WTC11 (cell line): ENCODE measurements around the gene DCLK1. TPM values are rescaled to one million over a fixed set of nuclear protein-coding genes. Genes with fewer than 3 reads are reported as not detected.

Experiments used
- ATAC-seq: fragments of 200-7000 bp; cut with Tn5 transposase; 2 replicates; pipeline ENCODE4 v1.10.0; 2021; ENCODE audit warnings: mild to moderate bottlenecking, moderate library complexity
- CTCF ChIA-PET: fragments of 300-600 bp; sonication (Branson Sonifier 250); formaldehyde crosslinking; loops from one replicate; lab custom pipeline; 2021; ENCODE audit warnings: antibody characterized with exemption; lab: Charles Lee
- POLR2A ChIA-PET: fragments of 350-600 bp; sonication (Branson Sonifier 250); formaldehyde crosslinking; loops from one replicate; lab custom pipeline; 2021; ENCODE audit warnings: antibody characterized with exemption; lab: Charles Lee
- DNase-seq: peaks from one replicate; pipeline ENCODE4 v3.0.0; 2021; ENCODE audit warnings: low spot score
- H3K27ac Mint-ChIP-seq: 2 replicates; pipeline ENCODE4 v1.8.0; 2021; ENCODE audit warnings: mixed read lengths
- H3K27me3 Mint-ChIP-seq: 2 replicates; pipeline ENCODE4 v1.8.0; 2021; ENCODE audit warnings: low read depth, mild to moderate bottlenecking, moderate library complexity, mixed read lengths
- H3K36me3 Mint-ChIP-seq: 2 replicates; pipeline ENCODE4 v1.8.0; 2021; ENCODE audit warnings: mixed read lengths
- H3K4me1 Mint-ChIP-seq: 2 replicates; pipeline ENCODE4 v1.8.0; 2022; ENCODE audit warnings: mixed read lengths
- H3K4me3 Mint-ChIP-seq: 2 replicates; pipeline ENCODE4 v1.8.0; 2021; ENCODE audit warnings: mild to moderate bottlenecking, moderate library complexity, mixed read lengths
- H3K9me3 Mint-ChIP-seq: 2 replicates; pipeline ENCODE4 v1.8.0; 2021; ENCODE audit warnings: mixed read lengths
- CBFB ChIP-seq: sonication (generic); formaldehyde crosslinking; IDR thresholded peaks from 2 replicates; pipeline ENCODE4 v1.8.1; 2022; ENCODE audit warnings: mild to moderate bottlenecking, low read depth, missing genetic modification reagents
- CREM ChIP-seq: sonication (generic); formaldehyde crosslinking; IDR thresholded peaks from 2 replicates; pipeline ENCODE4 v1.8.1; 2022; ENCODE audit warnings: mild to moderate bottlenecking, missing genetic modification reagents, moderate library complexity
- ELF4 ChIP-seq: sonication (generic); formaldehyde crosslinking; IDR thresholded peaks from 2 replicates; pipeline ENCODE4 v1.8.1; 2022; ENCODE audit warnings: low read depth, mild to moderate bottlenecking, moderate library complexity, missing genetic modification reagents
- GABPB1 ChIP-seq: sonication (generic); formaldehyde crosslinking; IDR thresholded peaks from 2 replicates; pipeline ENCODE4 v1.8.1; 2023; ENCODE audit warnings: mild to moderate bottlenecking, missing genetic modification reagents
- JUN ChIP-seq: sonication (generic); formaldehyde crosslinking; IDR thresholded peaks from 2 replicates; pipeline ENCODE4 v1.8.0; 2023; ENCODE audit warnings: mild to moderate bottlenecking, missing genetic modification reagents
- KAT7 ChIP-seq: sonication (generic); formaldehyde crosslinking; IDR thresholded peaks from 2 replicates; pipeline ENCODE4 v1.8.1; 2023; ENCODE audit warnings: missing genetic modification reagents, mild to moderate bottlenecking, borderline replicate concordance
- NFATC4 ChIP-seq: fragments of 250-450 bp; sonication (Bioruptor Pico); IDR thresholded peaks from 2 replicates; pipeline ENCODE4 v1.9.0; 2021; ENCODE audit warnings: mild to moderate bottlenecking
- NFYB ChIP-seq: sonication (generic); formaldehyde crosslinking; conservative IDR thresholded peaks from 2 replicates; pipeline ENCODE4 v1.8.0; 2022; ENCODE audit warnings: low read depth, missing genetic modification reagents
- RELA ChIP-seq: sonication (generic); formaldehyde crosslinking; IDR thresholded peaks from 2 replicates; pipeline ENCODE4 v1.8.1; 2022; ENCODE audit warnings: missing genetic modification reagents, mild to moderate bottlenecking, borderline replicate concordance
- RORB ChIP-seq: fragments of 250-450 bp; sonication (Bioruptor Pico); IDR thresholded peaks from 2 replicates; pipeline ENCODE4 v1.9.0; 2021; ENCODE audit warnings: mild to moderate bottlenecking
- SMAD4 ChIP-seq: sonication (generic); formaldehyde crosslinking; IDR thresholded peaks from 2 replicates; pipeline ENCODE4 v1.8.0; 2022; ENCODE audit warnings: mild to moderate bottlenecking, missing genetic modification reagents
- SOX15 ChIP-seq: fragments of 250-450 bp; sonication (Bioruptor Pico); IDR thresholded peaks from 2 replicates; pipeline ENCODE4 v1.9.0; 2021; ENCODE audit warnings: mild to moderate bottlenecking
- ZBTB21 ChIP-seq: sonication (generic); formaldehyde crosslinking; IDR thresholded peaks from 2 replicates; pipeline ENCODE4 v1.8.1; 2023; ENCODE audit warnings: mild to moderate bottlenecking, missing genetic modification reagents, borderline replicate concordance
- ZNF219 ChIP-seq: sonication (generic); formaldehyde crosslinking; IDR thresholded peaks from 2 replicates; pipeline ENCODE4 v1.8.0; 2023; ENCODE audit warnings: missing genetic modification reagents, mild to moderate bottlenecking, borderline replicate concordance
- total RNA-seq: library from RNA; stranded (reverse); gene quantifications from 3 replicates; pipeline ENCODE4 v1.2.3, GENCODE V29; 2021
- TF ChIP-seq, protein P1 (sequence below): sonication (generic); formaldehyde crosslinking; IDR thresholded peaks from 2 replicates; pipeline ENCODE4 v1.8.1; 2023; ENCODE audit warnings: mild to moderate bottlenecking, moderate library complexity, missing genetic modification reagents
- TF ChIP-seq, protein P2 (sequence below): sonication (generic); formaldehyde crosslinking; IDR thresholded peaks from 2 replicates; pipeline ENCODE4 v1.8.0; 2023; ENCODE audit warnings: missing genetic modification reagents
- TF ChIP-seq, protein P3 (sequence below): sonication (generic); formaldehyde crosslinking; IDR thresholded peaks from 2 replicates; pipeline ENCODE4 v1.8.1; 2023; ENCODE audit warnings: mild to moderate bottlenecking, missing genetic modification reagents
- TF ChIP-seq, protein P4 (sequence below): sonication (generic); formaldehyde crosslinking; conservative IDR thresholded peaks from 2 replicates; pipeline ENCODE4 v1.8.1; 2023; ENCODE audit warnings: mild to moderate bottlenecking, low read depth, missing genetic modification reagents, moderate library complexity

DCLK1 gene
- total RNA-seq, 1 experiment from 2014 or later = 18.5 TPM

DNA sequence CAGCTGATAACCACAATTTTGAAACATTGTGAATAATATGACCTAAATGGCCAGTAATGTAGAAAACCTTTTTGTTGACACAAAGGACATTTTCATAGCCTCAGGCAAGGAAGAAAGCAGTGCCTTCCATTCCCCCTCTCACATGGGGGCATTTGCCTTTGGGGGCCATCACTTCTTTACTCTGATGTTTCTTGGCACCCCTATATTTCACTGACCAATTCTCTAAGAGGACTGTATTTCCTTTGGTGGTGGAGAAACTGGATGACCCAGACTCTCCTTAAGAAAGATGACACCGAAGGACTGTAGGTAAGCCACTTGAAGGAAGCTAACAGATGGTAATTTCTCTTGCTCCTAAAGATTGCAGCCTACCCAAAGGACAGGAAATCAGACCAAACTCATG is 254.6 kb downstream of the DCLK1 start (continued):
- TF ChIP-seq SMAD4 (CRISPR knock-in tag) (no peak), RORB (CRISPR knock-in tag) (no peak), GABPB1 (no peak), JUN (CRISPR knock-in tag) (no peak), CREM (no peak), ELF4 (CRISPR knock-in tag) (no peak)

DNA sequence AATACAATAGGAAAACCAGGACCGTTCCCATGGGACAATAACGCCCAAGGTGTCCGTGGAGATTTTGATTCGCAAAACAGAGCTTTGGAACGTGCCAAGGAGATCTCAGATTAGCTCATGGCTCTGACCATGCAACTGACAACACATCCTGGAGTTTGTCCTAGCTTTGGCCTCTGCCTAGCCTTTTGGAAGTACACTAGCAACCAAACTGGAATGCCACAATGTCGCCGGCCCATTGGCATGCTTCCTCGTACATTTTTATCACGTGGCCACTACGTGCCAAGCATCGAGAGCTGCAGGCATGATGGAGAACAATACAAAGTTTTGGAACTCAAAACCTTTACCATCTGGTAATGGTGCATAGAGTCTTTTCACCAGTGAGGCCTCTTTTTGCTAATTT is 256.5 kb downstream of the DCLK1 start:
- ATAC-seq (no peak), DNase-seq (no peak)
- Mint-ChIP-seq H3K4me1 (peaks cover 5% of the 10 kb centered on the region), H3K36me3 (no peaks in the 10 kb centered on the region), H3K27ac (no peak overlapping the region), H3K4me3 (no peak overlapping the region), H3K27me3 (no peaks in the 10 kb centered on the region), H3K9me3 (0 out of 2 replicates have a peak, but pooled peaks cover 3% of the 10 kb centered on the region)
- ChIA-PET POLR2A (interaction anchor here (0.5 kb wide), 1 partner anchor 489 kb away, joined by 3 read pairs; no protein-coding TSS in a partner anchor), CTCF (no interaction called here)
- no peak for TF ChIP-seq NFATC4 (CRISPR knock-in tag)
- TF ChIP-seq SOX15 (CRISPR knock-in tag) = no peak
- no peak for TF ChIP-seq KAT7 (CRISPR knock-in tag)

DNA sequence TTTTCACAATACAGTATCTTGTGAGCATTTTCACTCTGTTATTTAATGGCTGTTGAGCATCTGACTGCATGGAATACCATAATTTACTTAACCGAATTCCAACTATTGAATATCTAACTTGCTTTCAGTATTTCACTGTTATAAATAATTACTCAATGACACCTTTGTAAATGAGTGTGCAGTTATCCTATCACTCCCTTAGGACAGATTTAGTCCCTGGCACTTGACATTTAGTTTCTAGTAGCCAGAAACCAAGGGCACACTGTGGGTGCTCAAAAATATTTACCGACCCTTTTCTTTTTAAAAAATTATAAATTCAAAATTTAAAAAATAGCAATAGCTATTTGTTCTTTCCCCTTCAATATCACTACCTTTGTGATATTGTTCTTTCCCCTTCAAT is 258.8 kb downstream of the DCLK1 start:
- DNase-seq (no peak), ATAC-seq (no peak)
- Mint-ChIP-seq H3K9me3 (0 out of 2 replicates have a peak, but pooled peaks cover 3% of the 10 kb centered on the region), H3K27ac (no peak overlapping the region), H3K36me3 (no peaks in the 10 kb centered on the region), H3K27me3 (no peaks in the 10 kb centered on the region), H3K4me3 (no peak overlapping the region), H3K4me1 (peaks cover 5% of the 10 kb centered on the region)
- ChIA-PET CTCF (no interaction called here), POLR2A (no interaction called here)
- no peak for TF ChIP-seq RELA
- TF ChIP-seq, protein P1, sequence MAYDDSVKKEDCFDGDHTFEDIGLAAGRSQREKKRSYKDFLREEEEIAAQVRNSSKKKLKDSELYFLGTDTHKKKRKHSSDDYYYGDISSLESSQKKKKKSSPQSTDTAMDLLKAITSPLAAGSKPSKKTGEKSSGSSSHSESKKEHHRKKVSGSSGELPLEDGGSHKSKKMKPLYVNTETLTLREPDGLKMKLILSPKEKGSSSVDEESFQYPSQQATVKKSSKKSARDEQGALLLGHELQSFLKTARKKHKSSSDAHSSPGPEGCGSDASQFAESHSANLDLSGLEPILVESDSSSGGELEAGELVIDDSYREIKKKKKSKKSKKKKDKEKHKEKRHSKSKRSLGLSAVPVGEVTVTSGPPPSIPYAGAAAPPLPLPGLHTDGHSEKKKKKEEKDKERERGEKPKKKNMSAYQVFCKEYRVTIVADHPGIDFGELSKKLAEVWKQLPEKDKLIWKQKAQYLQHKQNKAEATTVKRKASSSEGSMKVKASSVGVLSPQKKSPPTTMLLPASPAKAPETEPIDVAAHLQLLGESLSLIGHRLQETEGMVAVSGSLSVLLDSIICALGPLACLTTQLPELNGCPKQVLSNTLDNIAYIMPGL (CRISPR knock-in tag) = no peak
- TF ChIP-seq, protein P2, sequence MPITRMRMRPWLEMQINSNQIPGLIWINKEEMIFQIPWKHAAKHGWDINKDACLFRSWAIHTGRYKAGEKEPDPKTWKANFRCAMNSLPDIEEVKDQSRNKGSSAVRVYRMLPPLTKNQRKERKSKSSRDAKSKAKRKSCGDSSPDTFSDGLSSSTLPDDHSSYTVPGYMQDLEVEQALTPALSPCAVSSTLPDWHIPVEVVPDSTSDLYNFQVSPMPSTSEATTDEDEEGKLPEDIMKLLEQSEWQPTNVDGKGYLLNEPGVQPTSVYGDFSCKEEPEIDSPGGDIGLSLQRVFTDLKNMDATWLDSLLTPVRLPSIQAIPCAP (CRISPR knock-in tag) = no peak
- TF ChIP-seq NFYB = no peak
- TF ChIP-seq ZNF219 = no peak
- TF ChIP-seq, protein P3, sequence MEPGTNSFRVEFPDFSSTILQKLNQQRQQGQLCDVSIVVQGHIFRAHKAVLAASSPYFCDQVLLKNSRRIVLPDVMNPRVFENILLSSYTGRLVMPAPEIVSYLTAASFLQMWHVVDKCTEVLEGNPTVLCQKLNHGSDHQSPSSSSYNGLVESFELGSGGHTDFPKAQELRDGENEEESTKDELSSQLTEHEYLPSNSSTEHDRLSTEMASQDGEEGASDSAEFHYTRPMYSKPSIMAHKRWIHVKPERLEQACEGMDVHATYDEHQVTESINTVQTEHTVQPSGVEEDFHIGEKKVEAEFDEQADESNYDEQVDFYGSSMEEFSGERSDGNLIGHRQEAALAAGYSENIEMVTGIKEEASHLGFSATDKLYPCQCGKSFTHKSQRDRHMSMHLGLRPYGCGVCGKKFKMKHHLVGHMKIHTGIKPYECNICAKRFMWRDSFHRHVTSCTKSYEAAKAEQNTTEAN (CRISPR knock-in tag) = no peak
- TF ChIP-seq CBFB (CRISPR knock-in tag) = no peak
- no peak for TF ChIP-seq ZBTB21 (CRISPR knock-in tag)
- no peak for TF ChIP-seq JUN (CRISPR knock-in tag)
- TF ChIP-seq, protein P4, sequence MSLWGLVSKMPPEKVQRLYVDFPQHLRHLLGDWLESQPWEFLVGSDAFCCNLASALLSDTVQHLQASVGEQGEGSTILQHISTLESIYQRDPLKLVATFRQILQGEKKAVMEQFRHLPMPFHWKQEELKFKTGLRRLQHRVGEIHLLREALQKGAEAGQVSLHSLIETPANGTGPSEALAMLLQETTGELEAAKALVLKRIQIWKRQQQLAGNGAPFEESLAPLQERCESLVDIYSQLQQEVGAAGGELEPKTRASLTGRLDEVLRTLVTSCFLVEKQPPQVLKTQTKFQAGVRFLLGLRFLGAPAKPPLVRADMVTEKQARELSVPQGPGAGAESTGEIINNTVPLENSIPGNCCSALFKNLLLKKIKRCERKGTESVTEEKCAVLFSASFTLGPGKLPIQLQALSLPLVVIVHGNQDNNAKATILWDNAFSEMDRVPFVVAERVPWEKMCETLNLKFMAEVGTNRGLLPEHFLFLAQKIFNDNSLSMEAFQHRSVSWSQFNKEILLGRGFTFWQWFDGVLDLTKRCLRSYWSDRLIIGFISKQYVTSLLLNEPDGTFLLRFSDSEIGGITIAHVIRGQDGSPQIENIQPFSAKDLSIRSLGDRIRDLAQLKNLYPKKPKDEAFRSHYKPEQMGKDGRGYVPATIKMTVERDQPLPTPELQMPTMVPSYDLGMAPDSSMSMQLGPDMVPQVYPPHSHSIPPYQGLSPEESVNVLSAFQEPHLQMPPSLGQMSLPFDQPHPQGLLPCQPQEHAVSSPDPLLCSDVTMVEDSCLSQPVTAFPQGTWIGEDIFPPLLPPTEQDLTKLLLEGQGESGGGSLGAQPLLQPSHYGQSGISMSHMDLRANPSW = no peak
